Measurements from ENCODE around the gene SLIT1.

Gene SLIT1

GRCh38 chr10:97169063-97169462 is 16.7 kb downstream of the SLIT1 start:
- no peaks in the 10 kb centered on the region for H3K36me3 ChIP-seq (ENCODE audit: insufficient read depth, low read depth, low read length)
- H3K4me3 ChIP-seq (ENCODE audit: low read length), result no peak overlapping the region
- no peak overlapping the region for H3K9ac ChIP-seq (ENCODE audit: low read depth, low read length)
- H3K4me1 ChIP-seq (ENCODE audit: insufficient read depth, low read length), result no peaks in the 10 kb centered on the region
- no peaks in the 10 kb centered on the region for H3K9me3 ChIP-seq (ENCODE audit: insufficient read depth, low read depth, low read length)
- H3K27me3 ChIP-seq (ENCODE audit: insufficient read depth, low read length), result no peaks in the 10 kb centered on the region
- H3K27ac ChIP-seq (ENCODE audit: low read length), result no peak overlapping the region

- Histone ChIP-seq H3K9me3 (ENCODE audit: insufficient read depth, low read depth, low read length) (no peaks in the 10 kb centered on the region), H3K36me3 (ENCODE audit: insufficient read depth, low read depth, low read length) (no peaks in the 10 kb centered on the region), H3K4me1 (ENCODE audit: insufficient read depth, low read length) (no peaks in the 10 kb centered on the region), H3K27ac (ENCODE audit: low read length) (no peak overlapping the region), H3K27me3 (ENCODE audit: insufficient read depth, low read length) (no peaks in the 10 kb centered on the region), H3K9ac (ENCODE audit: low read depth, low read length) (no peak overlapping the region), H3K4me3 (ENCODE audit: low read length) (no peak overlapping the region)
Observed at GRCh38 chr10:97168645-97169044, 17.1 kb downstream of the SLIT1 start.

GRCh38 chr10:97165499-97165898 is 20.3 kb downstream of the SLIT1 start:
- Histone ChIP-seq H3K9ac (ENCODE audit: low read depth, low read length) (no peak overlapping the region), H3K9me3 (ENCODE audit: insufficient read depth, low read depth, low read length) (no peaks in the 10 kb centered on the region), H3K27me3 (ENCODE audit: insufficient read depth, low read length) (no peaks in the 10 kb centered on the region), H3K36me3 (ENCODE audit: insufficient read depth, low read depth, low read length) (no peaks in the 10 kb centered on the region), H3K4me3 (ENCODE audit: low read length) (no peak overlapping the region), H3K4me1 (ENCODE audit: insufficient read depth, low read length) (no peaks in the 10 kb centered on the region), H3K27ac (ENCODE audit: low read length) (no peak overlapping the region)

GRCh38 chr10:97163781-97164501 is 21.8 kb downstream of the SLIT1 start:
- Histone ChIP-seq H3K27me3 (ENCODE audit: insufficient read depth, low read length) (no peaks in the 10 kb centered on the region), H3K4me1 (ENCODE audit: insufficient read depth, low read length) (no peaks in the 10 kb centered on the region), H3K9ac (ENCODE audit: low read depth, low read length) (no peak overlapping the region), H3K36me3 (ENCODE audit: insufficient read depth, low read depth, low read length) (no peaks in the 10 kb centered on the region), H3K27ac (ENCODE audit: low read length) (no peak overlapping the region), H3K9me3 (ENCODE audit: insufficient read depth, low read depth, low read length) (no peaks in the 10 kb centered on the region), H3K4me3 (ENCODE audit: low read length) (no peak overlapping the region)

GRCh38 chr10:97163181-97163580 is 22.6 kb downstream of the SLIT1 start:
- Histone ChIP-seq H3K36me3 (ENCODE audit: insufficient read depth, low read depth, low read length) (no peaks in the 10 kb centered on the region), H3K27me3 (ENCODE audit: insufficient read depth, low read length) (no peaks in the 10 kb centered on the region), H3K9ac (ENCODE audit: low read depth, low read length) (no peak overlapping the region), H3K4me1 (ENCODE audit: insufficient read depth, low read length) (no peaks in the 10 kb centered on the region), H3K27ac (ENCODE audit: low read length) (no peak overlapping the region), H3K9me3 (ENCODE audit: insufficient read depth, low read depth, low read length) (no peaks in the 10 kb centered on the region), H3K4me3 (ENCODE audit: low read length) (no peak overlapping the region)

GRCh38 chr10:97159646-97160305 is 26.0 kb downstream of the SLIT1 start:
- no peaks in the 10 kb centered on the region for H3K9me3 ChIP-seq (ENCODE audit: insufficient read depth, low read depth, low read length)
- no peaks in the 10 kb centered on the region for H3K27me3 ChIP-seq (ENCODE audit: insufficient read depth, low read length)
- no peak overlapping the region for H3K9ac ChIP-seq (ENCODE audit: low read depth, low read length)
- H3K27ac ChIP-seq (ENCODE audit: low read length), result no peak overlapping the region
- H3K4me1 ChIP-seq (ENCODE audit: insufficient read depth, low read length), result no peaks in the 10 kb centered on the region
- H3K36me3 ChIP-seq (ENCODE audit: insufficient read depth, low read depth, low read length), result no peaks in the 10 kb centered on the region
- H3K4me3 ChIP-seq (ENCODE audit: low read length), result no peak overlapping the region

- no peaks in the 10 kb centered on the region for H3K27me3 ChIP-seq (ENCODE audit: insufficient read depth, low read length)
- H3K27ac ChIP-seq (ENCODE audit: low read length), result no peak overlapping the region
- no peaks in the 10 kb centered on the region for H3K4me1 ChIP-seq (ENCODE audit: insufficient read depth, low read length)
- no peaks in the 10 kb centered on the region for H3K36me3 ChIP-seq (ENCODE audit: insufficient read depth, low read depth, low read length)
- H3K4me3 ChIP-seq (ENCODE audit: low read length), result no peak overlapping the region
- no peaks in the 10 kb centered on the region for H3K9me3 ChIP-seq (ENCODE audit: insufficient read depth, low read depth, low read length)
- no peak overlapping the region for H3K9ac ChIP-seq (ENCODE audit: low read depth, low read length)
Observed at GRCh38 chr10:97157578-97158095, 28.1 kb downstream of the SLIT1 start.

GRCh38 chr10:97154781-97155180 is 31.0 kb downstream of the SLIT1 start:
- no peak overlapping the region for H3K9ac ChIP-seq (ENCODE audit: low read depth, low read length)

GRCh38 chr10:97154162-97154561 is 31.6 kb downstream of the SLIT1 start:
- H3K4me1 ChIP-seq (ENCODE audit: insufficient read depth, low read length), result no peaks in the 10 kb centered on the region

More at GRCh38 chr10:97154781-97155180, 31.0 kb downstream of the SLIT1 start:
- no peaks in the 10 kb centered on the region for H3K9me3 ChIP-seq (ENCODE audit: insufficient read depth, low read depth, low read length)
- H3K4me1 ChIP-seq (ENCODE audit: insufficient read depth, low read length), result no peaks in the 10 kb centered on the region
- no peak overlapping the region for H3K4me3 ChIP-seq (ENCODE audit: low read length)
- H3K36me3 ChIP-seq (ENCODE audit: insufficient read depth, low read depth, low read length), result no peaks in the 10 kb centered on the region
- H3K27ac ChIP-seq (ENCODE audit: low read length), result no peak overlapping the region
- H3K27me3 ChIP-seq (ENCODE audit: insufficient read depth, low read length), result no peaks in the 10 kb centered on the region

GRCh38 chr10:97153270-97153850 is 32.4 kb downstream of the SLIT1 start:
- Histone ChIP-seq H3K27ac (ENCODE audit: low read length) (no peak overlapping the region), H3K27me3 (ENCODE audit: insufficient read depth, low read length) (no peaks in the 10 kb centered on the region), H3K9me3 (ENCODE audit: insufficient read depth, low read depth, low read length) (no peaks in the 10 kb centered on the region), H3K36me3 (ENCODE audit: insufficient read depth, low read depth, low read length) (no peaks in the 10 kb centered on the region), H3K9ac (ENCODE audit: low read depth, low read length) (no peak overlapping the region), H3K4me3 (ENCODE audit: low read length) (no peak overlapping the region), H3K4me1 (ENCODE audit: insufficient read depth, low read length) (no peaks in the 10 kb centered on the region)

More at GRCh38 chr10:97154162-97154561, 31.6 kb downstream of the SLIT1 start:
- no peak overlapping the region for H3K4me3 ChIP-seq (ENCODE audit: low read length)
- no peaks in the 10 kb centered on the region for H3K27me3 ChIP-seq (ENCODE audit: insufficient read depth, low read length)
- H3K9ac ChIP-seq (ENCODE audit: low read depth, low read length), result no peak overlapping the region
- H3K36me3 ChIP-seq (ENCODE audit: insufficient read depth, low read depth, low read length), result no peaks in the 10 kb centered on the region
- H3K9me3 ChIP-seq (ENCODE audit: insufficient read depth, low read depth, low read length), result no peaks in the 10 kb centered on the region
- no peak overlapping the region for H3K27ac ChIP-seq (ENCODE audit: low read length)

- no peaks in the 10 kb centered on the region for H3K27me3 ChIP-seq (ENCODE audit: insufficient read depth, low read length)
- no peak overlapping the region for H3K9ac ChIP-seq (ENCODE audit: low read depth, low read length)
- no peaks in the 10 kb centered on the region for H3K36me3 ChIP-seq (ENCODE audit: insufficient read depth, low read depth, low read length)
- no peak overlapping the region for H3K4me3 ChIP-seq (ENCODE audit: low read length)
- H3K4me1 ChIP-seq (ENCODE audit: insufficient read depth, low read length), result no peaks in the 10 kb centered on the region
- no peak overlapping the region for H3K27ac ChIP-seq (ENCODE audit: low read length)
- H3K9me3 ChIP-seq (ENCODE audit: insufficient read depth, low read depth, low read length), result no peaks in the 10 kb centered on the region
Observed at GRCh38 chr10:97151307-97151914, 34.3 kb downstream of the SLIT1 start.
